ENCODE results near the gene SLC18A3.

Gene SLC18A3

DNA sequence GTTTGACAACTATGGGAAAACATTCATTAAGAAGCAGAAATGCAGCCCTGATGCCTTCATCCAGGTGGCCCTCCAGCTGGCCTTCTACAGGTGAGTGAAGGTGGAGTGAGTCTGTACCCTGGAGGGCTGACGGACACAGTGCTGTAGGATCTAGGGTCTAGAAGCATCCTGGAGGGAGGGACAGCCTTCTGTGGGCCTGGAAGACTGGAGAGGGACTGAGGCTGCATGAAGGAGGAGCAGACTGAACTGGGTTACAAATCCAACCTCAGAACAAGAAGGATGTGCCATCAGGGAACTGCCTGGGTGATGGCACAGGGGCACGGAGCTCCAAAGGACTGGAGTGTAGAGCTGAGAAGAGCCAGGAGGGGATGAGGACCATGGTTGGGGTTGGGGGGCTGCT, 41.8 kb downstream of the SLC18A3 start:
- DNase-seq (ENCODE audit: low read depth) = no peak

DNA sequence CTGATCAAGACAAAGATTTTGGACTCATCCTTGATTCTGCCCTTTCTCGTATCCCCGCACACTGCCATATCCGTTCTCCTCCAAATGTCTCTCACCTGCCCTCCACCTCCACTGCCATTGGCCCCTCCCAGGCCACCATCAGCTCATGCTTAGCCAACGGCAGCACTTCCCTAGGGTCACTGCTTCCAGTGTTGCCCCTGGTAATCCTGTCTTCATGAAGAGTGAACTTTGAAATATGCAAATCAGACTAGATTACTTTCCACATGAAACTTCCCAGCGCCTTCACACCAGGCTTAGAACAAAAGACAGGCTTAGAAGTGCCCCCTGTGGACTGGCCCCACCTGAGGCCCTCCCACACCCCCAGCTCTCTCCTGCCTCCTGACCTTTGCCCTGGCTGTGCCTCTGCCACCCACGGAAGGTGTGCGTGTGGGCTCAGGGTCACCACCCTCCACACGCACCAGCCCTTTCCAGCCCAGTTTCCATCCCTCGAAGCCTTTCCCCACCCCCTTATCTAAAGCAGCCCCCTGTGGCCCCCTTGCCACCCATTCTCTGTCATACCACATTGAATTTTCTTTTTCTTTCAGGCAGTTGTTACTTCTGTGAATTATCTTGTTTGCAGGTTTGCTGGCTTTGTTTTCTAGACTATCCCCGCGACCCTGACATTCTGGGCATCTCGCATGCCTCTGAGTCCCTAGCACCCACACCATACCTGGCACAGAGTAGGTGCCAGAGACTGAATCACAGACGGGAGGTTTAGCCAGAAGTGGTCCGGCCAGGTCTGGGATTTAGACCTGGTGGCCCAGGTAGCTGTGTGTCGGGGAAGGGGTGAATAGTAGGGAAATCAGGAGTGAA, 42.5 kb downstream of the SLC18A3 start:
- no peak for DNase-seq (ENCODE audit: low read depth)

DNA sequence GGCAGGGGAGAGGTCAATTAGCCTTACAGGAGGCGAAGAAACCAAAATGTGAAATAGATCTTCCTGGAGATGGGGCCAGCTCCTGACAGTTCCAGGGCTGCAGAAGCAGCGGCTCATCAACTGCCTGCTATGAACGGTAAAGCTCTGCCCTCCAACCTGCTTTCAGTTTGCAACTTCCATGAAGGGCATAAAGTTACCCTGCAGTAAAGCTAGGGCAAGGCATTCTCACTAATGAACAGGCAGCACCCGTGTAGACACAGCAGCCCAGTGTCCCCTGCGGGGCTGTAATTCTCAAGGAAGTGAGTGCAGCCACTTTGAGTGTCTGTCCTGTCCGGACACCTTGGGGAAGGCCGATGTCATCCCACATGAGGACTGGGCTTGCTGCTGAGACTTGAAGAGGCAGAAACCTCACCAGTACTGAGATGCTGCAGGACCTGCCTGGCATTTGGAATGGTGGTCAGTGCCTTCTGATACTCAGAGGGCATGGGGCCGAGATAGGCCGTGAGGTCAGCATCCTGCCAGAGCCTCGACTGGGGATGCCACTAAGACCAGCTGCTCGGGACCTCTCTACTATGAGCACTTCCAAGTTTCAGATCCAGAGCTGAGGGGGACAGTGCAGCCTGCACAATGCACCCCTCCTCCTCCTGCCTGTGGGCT, 43.3 kb downstream of the SLC18A3 start:
- no peak for DNase-seq (ENCODE audit: low read depth)

DNA sequence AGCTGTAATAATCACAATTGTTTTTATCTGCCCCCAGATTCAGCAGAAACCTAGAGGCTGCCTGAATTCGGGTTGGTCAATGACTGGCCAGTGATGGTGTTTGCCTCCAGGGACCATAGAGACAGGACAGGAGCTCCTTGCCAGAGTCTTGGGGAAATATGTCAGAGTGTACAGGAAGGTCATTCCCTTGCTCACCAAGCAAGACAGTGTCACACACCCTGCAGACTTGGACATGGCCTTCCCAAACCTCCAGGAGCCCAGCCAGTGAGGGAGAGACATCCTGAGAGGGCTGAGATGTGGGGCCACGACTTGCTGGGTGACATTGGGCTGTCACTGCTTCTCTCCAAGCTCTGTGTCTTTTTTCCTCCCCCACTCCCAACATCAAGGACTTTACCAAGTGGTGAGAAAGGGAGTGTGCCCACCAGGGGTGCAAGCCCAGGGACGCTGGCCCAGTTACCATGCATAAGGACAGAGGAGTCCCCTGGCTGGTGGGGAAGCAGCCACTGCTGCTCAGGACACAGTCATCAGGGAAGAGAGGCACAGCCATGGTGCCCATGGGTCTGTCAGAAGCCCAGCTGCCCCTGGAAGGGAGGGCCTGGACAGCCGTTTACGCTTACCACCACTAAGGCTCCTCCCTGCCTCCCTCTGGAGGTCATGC, 44.1 kb downstream of the SLC18A3 start:
- DNase-seq (ENCODE audit: low read depth) = no peak

DNA sequence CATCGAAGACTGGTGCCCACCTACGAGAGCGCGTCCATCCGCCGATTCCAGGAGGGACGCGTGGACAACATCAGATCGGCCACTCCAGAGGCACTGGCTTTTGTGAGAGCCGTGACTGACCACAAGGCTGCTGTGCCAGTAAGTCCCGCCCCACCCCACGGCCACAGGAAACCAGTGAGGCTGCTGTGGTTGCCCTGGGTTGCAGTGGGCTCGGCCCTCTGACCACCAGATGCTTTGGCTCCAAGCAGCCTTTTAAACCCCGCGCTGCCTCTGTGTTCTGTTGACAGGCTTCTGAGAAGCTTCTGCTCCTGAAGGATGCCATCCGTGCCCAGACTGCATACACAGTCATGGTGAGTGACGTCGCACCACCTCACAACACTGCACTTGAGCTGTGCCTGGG, 45.0 kb downstream of the SLC18A3 start:
- no peak for DNase-seq (ENCODE audit: low read depth)

DNA sequence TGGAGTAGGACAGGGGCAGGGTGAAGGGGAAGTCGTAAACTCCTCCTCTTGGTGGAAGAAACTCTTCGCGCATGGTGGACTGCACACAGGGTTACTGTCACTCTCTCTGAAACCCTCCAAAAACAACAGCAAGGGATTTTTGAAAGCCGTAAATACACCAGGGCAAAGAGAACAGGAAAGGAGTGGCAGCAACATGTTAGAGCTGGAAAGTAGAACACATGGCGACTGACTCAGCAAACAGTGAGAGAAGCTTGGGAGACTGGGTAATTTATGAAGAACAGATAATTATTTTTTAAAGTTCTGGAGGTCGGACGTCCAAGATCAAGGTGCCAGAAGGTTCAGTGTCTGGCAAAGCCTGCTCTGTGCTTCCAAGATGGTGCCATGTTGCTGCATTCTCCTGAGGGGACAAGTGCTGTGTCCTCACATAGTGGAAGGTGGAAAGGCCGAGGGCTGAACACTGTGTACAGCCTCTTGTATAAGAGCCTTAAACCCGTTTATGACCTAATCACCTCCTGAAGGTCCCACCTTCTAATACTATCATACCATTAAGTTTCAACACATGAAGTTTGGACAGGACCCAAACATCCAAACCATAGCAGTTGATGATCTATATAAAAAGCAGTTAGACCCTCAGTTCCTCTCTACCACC, 46.9 kb downstream of the SLC18A3 start:
- no peak for DNase-seq (ENCODE audit: low read depth)

DNA sequence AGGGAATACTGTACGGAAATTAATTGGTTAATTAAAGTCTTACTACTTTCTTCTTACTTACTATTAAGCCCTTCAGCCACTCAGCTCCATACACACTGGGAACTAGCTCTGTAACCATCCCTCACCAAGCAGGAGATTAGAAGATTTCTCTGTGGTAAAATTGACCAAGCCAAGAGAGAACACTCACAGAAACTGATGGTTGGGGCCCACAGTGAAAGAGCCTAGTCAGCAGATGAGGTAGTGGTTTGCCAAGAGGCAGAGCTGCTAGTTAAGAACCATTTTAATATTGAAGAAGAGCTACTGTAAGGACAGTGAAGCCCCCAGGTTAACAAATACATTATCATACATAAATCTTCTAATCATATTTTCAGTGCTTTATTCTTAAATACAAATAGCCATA, 47.5 kb downstream of the SLC18A3 start:
- DNase-seq (ENCODE audit: low read depth) = no peak

DNA sequence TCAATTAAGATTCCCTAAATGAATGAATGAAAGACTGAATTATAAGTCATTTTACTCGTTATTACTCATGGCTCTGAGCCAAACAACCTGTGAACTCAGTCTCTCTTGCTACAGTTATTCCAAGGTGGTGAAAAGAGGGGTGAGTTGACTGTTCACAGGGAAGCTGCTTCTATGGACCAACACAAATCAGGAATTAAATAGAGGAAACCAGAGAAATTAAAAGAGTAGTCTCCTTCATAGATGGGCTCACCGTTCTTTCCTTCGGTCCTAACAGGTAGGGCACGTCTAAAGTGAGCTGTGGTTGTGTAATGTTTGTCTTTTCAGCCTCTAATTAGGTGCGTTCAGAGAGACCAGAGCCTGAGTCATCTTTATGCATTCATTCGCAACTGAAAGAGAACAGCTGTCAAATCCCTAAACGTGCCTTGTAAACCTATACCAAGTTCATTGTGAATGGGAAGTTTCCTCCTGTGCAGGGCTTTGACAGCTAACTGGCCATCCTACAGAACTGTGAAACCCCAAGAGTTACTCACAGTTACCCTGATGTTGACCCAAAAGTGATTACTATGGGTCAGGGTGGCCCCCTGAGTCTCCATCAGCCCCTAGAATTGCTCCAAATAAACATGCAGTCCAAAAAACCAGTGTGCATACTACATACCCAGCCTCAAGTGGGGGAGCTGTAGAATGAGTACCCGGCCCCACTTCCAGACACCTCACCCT, 51.2 kb downstream of the SLC18A3 start:
- DNase-seq (ENCODE audit: low read depth) = no peak
